Stimulated activated CD8-positive, alpha-beta memory T cell treated with anti-CD3 and anti-CD28 coated beads, Interleukin-15, amount 100 ng/mL, for 1 hour (primary cell): ENCODE results near the gene EPN2.
"Not testable (repeated sequence)": the region's sequence is repeated elsewhere in the genome, so short reads cannot be mapped to it uniquely, and the experiment has no call there.

Source experiments
- DNase-seq: peaks from one replicate; pipeline ENCODE4 v3.0.0-alpha.2; 2020; ENCODE audit warnings: low read depth

EPN2 gene

GRCh38 chr17:19345486-19346350 lies 108.6 kb downstream of the EPN2 start:
- no peak for DNase-seq

GRCh38 chr17:19346351-19347255 lies 109.4 kb downstream of the EPN2 start:
- no peak for DNase-seq

GRCh38 chr17:19347323-19348080 lies 110.3 kb downstream of the EPN2 start:
- DNase-seq, result no peak

- DNase-seq, result no peak
These were observed 111.0 kb downstream of the EPN2 start for GRCh38 chr17:19348081-19348650.

GRCh38 chr17:19348806-19349205 lies 111.6 kb downstream of the EPN2 start:
- no peak for DNase-seq

- not testable (repeated sequence) for DNase-seq
These were observed 116.2 kb downstream of the EPN2 start for GRCh38 chr17:19353401-19353800.

- no peak for DNase-seq
These were observed 117.6 kb downstream of the EPN2 start for GRCh38 chr17:19354748-19355147.

- no peak for DNase-seq
These were observed 120.2 kb downstream of the EPN2 start for GRCh38 chr17:19357351-19357750.

- DNase-seq, result no peak
These were observed 120.6 kb downstream of the EPN2 start for GRCh38 chr17:19357761-19358160.

- DNase-seq, result no peak
These were observed 122.0 kb downstream of the EPN2 start for GRCh38 chr17:19359151-19359550.

GRCh38 chr17:19359856-19360255 lies 122.7 kb downstream of the EPN2 start:
- DNase-seq, result no peak

GRCh38 chr17:19360772-19361171 lies 123.6 kb downstream of the EPN2 start:
- no peak for DNase-seq

GRCh38 chr17:19361326-19361725 lies 124.2 kb downstream of the EPN2 start:
- DNase-seq, result no peak

GRCh38 chr17:19361944-19362276 lies 124.7 kb downstream of the EPN2 start:
- no peak for DNase-seq

- peak; percentile 87 for DNase-seq
These were observed 125.3 kb downstream of the EPN2 start, which contains the start of gene B9D1 for GRCh38 chr17:19362277-19363113. TSS of gene B9D1 (minus strand) at chr17:19362723. CDS start at chr17:19362569, 154 bp downstream.

- DNase-seq, result no peak
These were observed 125.9 kb downstream of the EPN2 start for GRCh38 chr17:19363114-19363438.

GRCh38 chr17:19363460-19364035 lies 126.4 kb downstream of the EPN2 start:
- no peak for DNase-seq

- no peak for DNase-seq
These were observed 127.7 kb downstream of the EPN2 start for GRCh38 chr17:19364699-19365498.

- DNase-seq, result no peak
These were observed 128.3 kb downstream of the EPN2 start for GRCh38 chr17:19365499-19365817.
